ENCODE data around the gene IL25. TPM values are rescaled to one million over a fixed set of nuclear protein-coding genes. Genes with fewer than 3 reads are reported as not detected.

Gene IL25
- total RNA-seq, 4 donors from 2014 or later: not detected

DNA sequence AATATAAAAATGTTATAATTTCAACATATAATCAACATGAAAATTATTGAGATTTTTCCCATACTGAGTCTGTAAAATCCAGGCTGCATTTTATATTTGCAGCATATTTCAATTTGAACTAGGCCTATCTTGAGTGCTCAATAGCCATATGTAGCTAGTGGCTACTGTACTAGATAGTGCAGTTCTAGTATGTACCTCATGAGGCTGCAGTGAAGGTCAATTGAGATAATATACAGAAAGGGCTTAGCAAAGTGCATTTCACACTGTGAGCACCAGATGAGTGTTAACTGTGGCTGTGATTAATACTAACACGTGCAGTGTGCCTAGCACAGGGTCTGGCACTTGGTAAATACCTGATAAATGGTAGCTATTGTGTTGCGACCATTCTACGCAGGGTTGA, 14.6 kb upstream of the IL25 start:
- in situ Hi-C loops (cut with MboI; ENCODE audit: low sequenced_read_pairs in 4 of 4): no loop called here
- H3K36me3 ChIP-seq: no peaks in the 10 kb centered on the region
- no peaks in the 10 kb centered on the region for H3K9me3 ChIP-seq
- H3K4me3 ChIP-seq: no peak overlapping the region
- H3K4me1 ChIP-seq: peaks cover 0 to 1% of the 10 kb centered on the region in 2 donors
- H3K27ac ChIP-seq: no peak overlapping the region
- DNase-seq (no peak), ATAC-seq (no peak)
- TF ChIP-seq, protein P1, sequence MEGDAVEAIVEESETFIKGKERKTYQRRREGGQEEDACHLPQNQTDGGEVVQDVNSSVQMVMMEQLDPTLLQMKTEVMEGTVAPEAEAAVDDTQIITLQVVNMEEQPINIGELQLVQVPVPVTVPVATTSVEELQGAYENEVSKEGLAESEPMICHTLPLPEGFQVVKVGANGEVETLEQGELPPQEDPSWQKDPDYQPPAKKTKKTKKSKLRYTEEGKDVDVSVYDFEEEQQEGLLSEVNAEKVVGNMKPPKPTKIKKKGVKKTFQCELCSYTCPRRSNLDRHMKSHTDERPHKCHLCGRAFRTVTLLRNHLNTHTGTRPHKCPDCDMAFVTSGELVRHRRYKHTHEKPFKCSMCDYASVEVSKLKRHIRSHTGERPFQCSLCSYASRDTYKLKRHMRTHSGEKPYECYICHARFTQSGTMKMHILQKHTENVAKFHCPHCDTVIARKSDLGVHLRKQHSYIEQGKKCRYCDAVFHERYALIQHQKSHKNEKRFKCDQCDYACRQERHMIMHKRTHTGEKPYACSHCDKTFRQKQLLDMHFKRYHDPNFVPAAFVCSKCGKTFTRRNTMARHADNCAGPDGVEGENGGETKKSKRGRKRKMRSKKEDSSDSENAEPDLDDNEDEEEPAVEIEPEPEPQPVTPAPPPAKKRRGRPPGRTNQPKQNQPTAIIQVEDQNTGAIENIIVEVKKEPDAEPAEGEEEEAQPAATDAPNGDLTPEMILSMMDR (IDR thresholded peaks at IDR 0.05 in 4 of 5, conservative IDR thresholded peaks at IDR 0.05 in 1 of 5): no peak
- TF ChIP-seq POLR2A (IDR thresholded peaks at IDR 0.05): no peak
- H3K27me3 ChIP-seq: peaks cover 5 to 11% (median 6%) of the 10 kb centered on the region in 3 donors
- intact Hi-C loops (cut with DNase I; ENCODE audit: low total_unique reads): no loop called here

DNA sequence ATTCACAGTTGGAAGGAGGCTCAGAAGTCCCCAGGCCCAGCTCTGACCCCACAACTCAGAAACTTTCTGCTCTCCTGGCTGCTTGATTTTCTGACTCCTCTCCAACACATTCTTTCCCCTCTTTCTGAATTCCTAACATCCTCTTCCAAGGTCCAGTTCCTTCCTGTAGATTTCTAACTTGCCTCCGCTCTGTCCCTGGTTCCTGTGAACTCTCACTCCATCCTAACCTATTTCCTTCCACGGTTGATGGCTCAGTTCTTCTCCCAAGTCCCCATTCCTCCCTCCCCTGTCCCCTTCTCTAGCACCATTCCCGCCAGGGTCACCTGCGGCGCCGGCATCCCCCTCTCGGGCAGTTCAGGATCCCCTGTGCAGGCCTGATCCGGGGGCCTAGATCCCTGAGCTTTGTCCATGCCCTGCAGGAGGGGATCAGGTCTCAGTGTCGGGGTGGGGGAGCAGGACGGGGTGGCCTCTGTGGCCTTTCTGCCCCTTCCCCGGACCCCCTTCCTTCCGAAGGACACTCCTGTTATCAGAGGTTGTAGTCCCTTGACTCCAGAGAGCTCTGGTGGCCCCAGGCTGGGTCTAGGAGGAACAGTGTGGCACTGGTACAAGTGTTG, 13.9 kb upstream of the IL25 start:
- TF ChIP-seq POLR2A (IDR thresholded peaks at IDR 0.05): no peak
- TF ChIP-seq, protein P1 (IDR thresholded peaks at IDR 0.05 in 4 of 5, conservative IDR thresholded peaks at IDR 0.05 in 1 of 5): no peak
- in situ Hi-C loops (cut with MboI; ENCODE audit: low sequenced_read_pairs in 4 of 4): no loop called here
- H3K27me3 ChIP-seq: peaks cover 0 to 10% (median 3%) of the 10 kb centered on the region in 3 donors
- H3K36me3 ChIP-seq: no peaks in the 10 kb centered on the region
- no peak overlapping the region for H3K4me3 ChIP-seq
- no peaks in the 10 kb centered on the region for H3K4me1 ChIP-seq
- no peaks in the 10 kb centered on the region for H3K9me3 ChIP-seq
- intact Hi-C loops (cut with DNase I; ENCODE audit: low total_unique reads): no loop called here
- H3K27ac ChIP-seq: no peak overlapping the region
- DNase-seq (no peak), ATAC-seq (no peak)

DNA sequence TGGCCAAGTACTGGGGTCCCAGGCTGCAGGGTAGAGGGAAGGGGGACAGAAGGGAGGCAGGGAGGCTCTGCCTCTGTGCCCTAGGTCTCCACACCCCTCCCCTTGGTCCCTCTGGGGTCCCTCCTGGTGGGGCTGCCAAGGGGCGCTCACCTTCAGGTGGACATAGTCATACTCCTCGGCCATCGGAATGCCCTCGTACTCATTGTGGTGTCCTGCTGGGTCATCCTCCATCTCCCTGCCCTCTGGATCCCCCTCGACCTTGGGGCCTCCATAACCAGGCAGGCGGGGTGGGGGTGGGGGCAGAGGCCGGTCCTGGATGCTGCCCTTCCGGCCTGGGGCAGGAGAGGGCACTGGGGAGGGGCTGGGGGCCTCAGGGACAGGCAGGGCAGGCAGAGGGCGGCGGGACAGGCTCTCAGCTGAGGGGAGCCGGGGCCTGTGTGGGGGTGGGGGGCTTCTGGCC, 13.4 kb upstream of the IL25 start:
- in situ Hi-C loops (cut with MboI; ENCODE audit: low sequenced_read_pairs in 4 of 4): no loop called here
- no peak for TF ChIP-seq POLR2A (IDR thresholded peaks at IDR 0.05)
- TF ChIP-seq, protein P1 (IDR thresholded peaks at IDR 0.05 in 4 of 5, conservative IDR thresholded peaks at IDR 0.05 in 1 of 5): no peak
- H3K9me3 ChIP-seq: no peaks in the 10 kb centered on the region
- no peak overlapping the region for H3K27ac ChIP-seq
- H3K4me1 ChIP-seq: no peaks in the 10 kb centered on the region
- H3K36me3 ChIP-seq: no peaks in the 10 kb centered on the region
- intact Hi-C loops (cut with DNase I; ENCODE audit: low total_unique reads): no loop called here
- DNase-seq: no peak
- H3K4me3 ChIP-seq: no peak overlapping the region
- H3K27me3 ChIP-seq: peaks cover under 1 to 7% (median 5%) of the 10 kb centered on the region in 3 donors
- ATAC-seq: no peak

DNA sequence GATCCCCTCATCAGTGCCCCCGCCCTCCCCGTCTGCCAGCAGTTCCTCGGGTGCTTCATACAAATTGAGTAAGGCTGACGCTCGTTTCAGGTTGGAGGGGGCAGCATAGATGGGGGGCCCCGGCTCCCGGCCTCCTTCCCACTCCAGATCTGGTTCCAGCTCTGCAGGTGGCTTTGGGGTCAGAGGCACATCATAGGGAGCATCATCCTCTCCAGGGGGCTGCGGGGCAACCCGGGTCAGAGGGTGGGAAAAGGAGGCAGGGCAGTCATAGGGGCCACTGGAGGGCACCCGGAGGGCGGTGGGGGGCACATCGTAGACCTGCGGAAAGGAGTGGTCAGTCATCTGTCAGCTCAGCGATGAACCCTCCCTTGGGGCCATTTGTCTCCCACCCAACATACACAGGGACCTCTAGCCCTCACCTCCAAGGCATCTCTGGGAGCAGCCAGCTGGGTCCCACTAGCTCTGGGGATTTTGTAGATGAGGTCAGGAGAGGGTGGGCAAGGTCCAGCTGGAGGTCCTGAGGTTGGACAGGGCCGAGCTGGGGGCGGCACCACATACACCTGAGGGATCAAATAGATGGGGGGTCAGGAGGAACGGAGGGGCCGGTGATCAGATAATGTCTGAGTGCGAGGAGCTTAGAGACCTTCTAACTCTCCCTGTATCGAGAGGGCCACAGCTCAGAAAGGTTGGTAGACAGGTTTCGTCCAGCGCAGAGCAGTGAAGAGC, 12.7 kb upstream of the IL25 start:
- in situ Hi-C loops (cut with MboI; ENCODE audit: low sequenced_read_pairs in 4 of 4): no loop called here
- DNase-seq: no peak
- H3K27me3 ChIP-seq: peaks cover 7 to 12% (median 11%) of the 10 kb centered on the region in 3 donors
- no peak overlapping the region for H3K27ac ChIP-seq
- intact Hi-C loops (cut with DNase I; ENCODE audit: low total_unique reads): no loop called here
- no peak for ATAC-seq
- no peaks in the 10 kb centered on the region for H3K4me1 ChIP-seq
- H3K9me3 ChIP-seq: no peaks in the 10 kb centered on the region
- TF ChIP-seq, protein P1 (IDR thresholded peaks at IDR 0.05 in 4 of 5, conservative IDR thresholded peaks at IDR 0.05 in 1 of 5): no peak
- TF ChIP-seq POLR2A (IDR thresholded peaks at IDR 0.05): no peak
- no peaks in the 10 kb centered on the region for H3K36me3 ChIP-seq
- no peak overlapping the region for H3K4me3 ChIP-seq

Measured in gastrocnemius medialis (tissue), 4 donors.